ENCODE data around the gene GALNT14. TPM values are rescaled to one million over a fixed set of nuclear protein-coding genes. Genes with fewer than 3 reads are reported as not detected.

Gene GALNT14
- total and polyA plus RNA-seq, 8 donors = 1.5 to 8.3 (median 5.3) TPM

- Histone ChIP-seq H3K36me3 (no peaks in the 10 kb centered on the region), H3K27me3 (no peaks in the 10 kb centered on the region), H3K4me3 (no peak overlapping the region), H3K27ac (no peak overlapping the region), H3K9me3 (no peaks in the 10 kb centered on the region), H3K4me1 (no peaks in the 10 kb centered on the region)
- no peak for DNase-seq
- no peak for ATAC-seq
- TF ChIP-seq, protein P1, sequence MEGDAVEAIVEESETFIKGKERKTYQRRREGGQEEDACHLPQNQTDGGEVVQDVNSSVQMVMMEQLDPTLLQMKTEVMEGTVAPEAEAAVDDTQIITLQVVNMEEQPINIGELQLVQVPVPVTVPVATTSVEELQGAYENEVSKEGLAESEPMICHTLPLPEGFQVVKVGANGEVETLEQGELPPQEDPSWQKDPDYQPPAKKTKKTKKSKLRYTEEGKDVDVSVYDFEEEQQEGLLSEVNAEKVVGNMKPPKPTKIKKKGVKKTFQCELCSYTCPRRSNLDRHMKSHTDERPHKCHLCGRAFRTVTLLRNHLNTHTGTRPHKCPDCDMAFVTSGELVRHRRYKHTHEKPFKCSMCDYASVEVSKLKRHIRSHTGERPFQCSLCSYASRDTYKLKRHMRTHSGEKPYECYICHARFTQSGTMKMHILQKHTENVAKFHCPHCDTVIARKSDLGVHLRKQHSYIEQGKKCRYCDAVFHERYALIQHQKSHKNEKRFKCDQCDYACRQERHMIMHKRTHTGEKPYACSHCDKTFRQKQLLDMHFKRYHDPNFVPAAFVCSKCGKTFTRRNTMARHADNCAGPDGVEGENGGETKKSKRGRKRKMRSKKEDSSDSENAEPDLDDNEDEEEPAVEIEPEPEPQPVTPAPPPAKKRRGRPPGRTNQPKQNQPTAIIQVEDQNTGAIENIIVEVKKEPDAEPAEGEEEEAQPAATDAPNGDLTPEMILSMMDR (IDR thresholded peaks at IDR 0.05) = no peak
- intact Hi-C loops (cut with DNase I) = no loop called here
Measured at GRCh38 chr2:31020713-31021112, 117.5 kb downstream of the GALNT14 start.

DNA sequence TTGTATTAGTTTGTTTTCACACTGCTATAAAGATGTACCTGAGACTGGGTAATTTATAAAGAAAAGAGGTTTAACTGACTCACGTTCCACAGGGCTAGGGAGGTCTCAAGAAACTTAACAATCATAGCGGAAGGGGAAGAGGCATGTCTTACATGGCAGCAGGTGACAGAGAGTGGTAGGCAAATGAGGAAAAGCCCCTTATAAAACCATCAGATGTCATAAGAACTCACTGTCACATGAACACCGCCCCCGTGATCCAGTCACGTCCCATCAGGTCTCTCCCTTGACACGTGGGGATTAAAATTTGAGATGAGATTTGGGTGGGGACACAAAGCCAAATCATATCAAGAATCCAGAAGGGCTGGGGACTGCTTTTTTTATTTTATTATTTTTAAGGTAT is 120.0 kb downstream of the GALNT14 start:
- Histone ChIP-seq H3K4me3 (no peak overlapping the region), H3K27me3 (no peaks in the 10 kb centered on the region), H3K9me3 (no peaks in the 10 kb centered on the region), H3K27ac (no peak overlapping the region), H3K36me3 (no peaks in the 10 kb centered on the region), H3K4me1 (no peaks in the 10 kb centered on the region)
- TF ChIP-seq, protein P1 (IDR thresholded peaks at IDR 0.05) = no peak
- ATAC-seq = no peak
- intact Hi-C loops (cut with DNase I) = no loop called here
- no peak for DNase-seq

DNA sequence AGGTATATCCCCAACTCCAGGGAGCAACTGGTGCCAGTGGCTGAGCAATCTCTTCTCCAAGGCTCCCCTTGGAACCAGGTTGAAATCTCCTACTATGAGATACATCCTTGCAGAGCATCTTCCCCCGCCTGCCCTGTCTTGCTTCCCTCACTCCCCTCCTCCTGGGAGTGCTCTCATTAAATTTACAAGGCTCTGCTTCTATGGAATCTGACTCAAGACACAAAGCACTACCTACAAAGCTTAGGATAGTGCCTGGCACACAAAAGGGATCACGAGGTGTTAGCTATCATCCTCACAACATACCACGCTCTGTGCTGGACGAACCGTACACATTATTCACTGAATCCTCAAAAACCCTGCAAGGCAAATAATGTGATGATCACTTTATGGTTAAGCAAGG is 121.6 kb downstream of the GALNT14 start:
- Histone ChIP-seq H3K4me1 (no peaks in the 10 kb centered on the region), H3K36me3 (no peaks in the 10 kb centered on the region), H3K27me3 (no peaks in the 10 kb centered on the region), H3K4me3 (no peak overlapping the region), H3K9me3 (no peaks in the 10 kb centered on the region), H3K27ac (no peak overlapping the region)
- ATAC-seq (no peak), DNase-seq (no peak)
- TF ChIP-seq, protein P1 (IDR thresholded peaks at IDR 0.05) = no peak
- intact Hi-C loops (cut with DNase I) = no loop called here

GRCh38 chr2:31014516-31014915 is 123.7 kb downstream of the GALNT14 start:
- no peaks in the 10 kb centered on the region for H3K27me3 ChIP-seq
- H3K4me1 ChIP-seq = no peaks in the 10 kb centered on the region
- no peak overlapping the region for H3K27ac ChIP-seq
- H3K4me3 ChIP-seq = no peak overlapping the region
- no peak for DNase-seq
- no peaks in the 10 kb centered on the region for H3K36me3 ChIP-seq
- no peak for ATAC-seq
- TF ChIP-seq, protein P1 (IDR thresholded peaks at IDR 0.05) = no peak
- intact Hi-C loops (cut with DNase I) = no loop called here
- no peaks in the 10 kb centered on the region for H3K9me3 ChIP-seq

- intact Hi-C loops (cut with DNase I) = no loop called here
- H3K4me3 ChIP-seq = no peak overlapping the region
- H3K4me1 ChIP-seq = no peaks in the 10 kb centered on the region
- TF ChIP-seq, protein P1 (IDR thresholded peaks at IDR 0.05) = no peak
- H3K27ac ChIP-seq = peak overlapping the region in 1 of 2 donors; percentile 13
- no peaks in the 10 kb centered on the region for H3K9me3 ChIP-seq
- peak in 1 of 4 donors; percentile 42 for DNase-seq
- H3K27me3 ChIP-seq = no peaks in the 10 kb centered on the region
- ATAC-seq = no peak
- H3K36me3 ChIP-seq = no peaks in the 10 kb centered on the region
Measured at GRCh38 chr2:31013301-31013700, 124.9 kb downstream of the GALNT14 start.
